GM19395 (cell line): ENCODE measurements around the gene RBPMS2.

Experiments
- ATAC-seq: cut with Tn5 transposase; IDR thresholded peaks from one replicate; pipeline ENCODE4 v1.9.1; 2021; ENCODE audit warnings: mild to moderate bottlenecking, moderate library complexity; ENCODE audit not compliant: unreplicated experiment

The RBPMS2 gene

GRCh38 chr15:64695561-64695992 is 79.8 kb downstream of the RBPMS2 start:
- no peak for ATAC-seq

DNA sequence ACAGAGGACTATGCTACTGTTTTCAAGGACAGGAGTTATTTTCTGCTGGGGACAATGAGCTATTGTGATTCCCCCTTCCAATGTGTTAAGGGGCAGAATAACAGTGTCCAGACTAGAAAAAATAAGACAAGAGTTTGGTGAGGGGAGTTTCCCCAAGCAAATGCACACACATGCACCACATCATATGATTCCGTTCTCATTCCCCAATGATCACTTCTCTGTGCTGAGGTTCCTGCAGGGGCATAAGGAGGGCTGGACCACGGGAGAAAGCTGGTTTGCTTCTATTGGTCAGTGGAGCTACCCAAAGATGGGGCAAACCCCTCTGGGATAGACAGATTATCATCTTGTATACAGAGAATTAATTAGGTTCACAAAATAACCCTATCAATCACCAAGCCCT is 80.6 kb downstream of the RBPMS2 start:
- ATAC-seq: no peak

GRCh38 chr15:64693134-64693533 is 82.3 kb downstream of the RBPMS2 start:
- no peak for ATAC-seq

- ATAC-seq: no peak
Measured at GRCh38 chr15:64691896-64692565, 83.4 kb downstream of the RBPMS2 start.

GRCh38 chr15:64690578-64691296 is 84.7 kb downstream of the RBPMS2 start:
- ATAC-seq: no peak

GRCh38 chr15:64690008-64690407 is 85.4 kb downstream of the RBPMS2 start:
- ATAC-seq: no peak
